ENCODE measurements around the gene BOLL. TPM values are rescaled to one million over a fixed set of nuclear protein-coding genes. Genes with fewer than 3 reads are reported as not detected.

BOLL gene
- total and polyA plus RNA-seq, 2 experiments from 2014 or later = 2.0 TPM; not detected in 1

GRCh38 chr2:197713271-197713670 lies 71.8 kb downstream of the BOLL start:
- Histone ChIP-seq H3K4me2 (no peak overlapping the region), H2AFZ (no peak overlapping the region), H3F3A (replicated peaks; ENCODE audit: low read depth) (no peaks in the 10 kb centered on the region), H4K20me1 (replicated peaks; ENCODE audit: insufficient read depth) (peaks cover 19% of the 10 kb centered on the region), H3K4me3 (no peak overlapping the region), H3K36me3 (ENCODE audit: insufficient read depth) (peaks cover 10% of the 10 kb centered on the region; the same call in 1 of the 2 replicates), H3K9me2 (ENCODE audit: insufficient read depth) (no peaks in the 10 kb centered on the region), H3K27ac (ENCODE audit: low read depth) (no peak overlapping the region; the same call in 1 of the 2 replicates), H3K4me1 (ENCODE audit: insufficient read depth) (peaks cover 8% of the 10 kb centered on the region), H3K27me3 (ENCODE audit: insufficient read depth) (no peaks in the 10 kb centered on the region), H3K79me2 (replicated peaks; ENCODE audit: insufficient read depth) (peaks cover 58% of the 10 kb centered on the region)
- TF ChIP-seq EZH2phosphoT487 (IDR thresholded peaks at IDR 0.05; ENCODE audit: unreplicated experiment) (no peak), CREB1 (CRISPR knock-in tag; IDR thresholded peaks at IDR 0.05; ENCODE audit: low read depth) (no peak), EZH2 (IDR thresholded peaks at IDR 0.05; ENCODE audit: low read depth, unreplicated experiment) (no peak), ZNF331 (CRISPR knock-in tag; IDR thresholded peaks at IDR 0.05; ENCODE audit: low read depth) (no peak), STAT1 (IDR thresholded peaks at IDR 0.05; ENCODE audit: unreplicated experiment) (no peak), ETS1 (IDR thresholded peaks at IDR 0.05) (no peak), ZNF114 (CRISPR knock-in tag; IDR thresholded peaks at IDR 0.05) (no peak), REST (IDR thresholded peaks at IDR 0.05; ENCODE audit: unreplicated experiment) (no peak), POLR2AphosphoS5 (IDR thresholded peaks at IDR 0.05; ENCODE audit: low read depth) (no peak), JUNB (IDR thresholded peaks at IDR 0.05; ENCODE audit: unreplicated experiment) (no peak), CTCF (conservative IDR thresholded peaks at IDR 0.05; ENCODE audit: low read depth in 2 of 2) (no peak), ZNF462 (CRISPR knock-in tag; IDR thresholded peaks at IDR 0.05) (no peak), NANOG (IDR thresholded peaks at IDR 0.05; ENCODE audit: borderline replicate concordance) (no peak)
- H3K27me3 Mint-ChIP-seq (ENCODE audit: insufficient read depth, low read depth, poor library complexity) = no peaks in the 10 kb centered on the region
- H3K27ac Mint-ChIP-seq = no peak overlapping the region
- DNase-seq (ENCODE audit: low spot score) (no peak), ATAC-seq (no peak)
- H3K4me1 Mint-ChIP-seq = peaks cover 17% of the 10 kb centered on the region
- H3K9me3 Mint-ChIP-seq = no peaks in the 10 kb centered on the region
- H3K4me3 Mint-ChIP-seq = no peak overlapping the region
- H3K36me3 Mint-ChIP-seq (ENCODE audit: low read depth) = peaks cover 37% of the 10 kb centered on the region
